ENCODE data around the gene UGGT2. TPM values are rescaled to one million over a fixed set of nuclear protein-coding genes. Genes with fewer than 3 reads are reported as not detected.

UGGT2 gene
- total and polyA plus RNA-seq, 9 of the 15 experiments (the other 6 are each of a cell fraction or from before 2014, with no cell fraction given): 3.5 to 24.5 (median 18.3) TPM

DNA sequence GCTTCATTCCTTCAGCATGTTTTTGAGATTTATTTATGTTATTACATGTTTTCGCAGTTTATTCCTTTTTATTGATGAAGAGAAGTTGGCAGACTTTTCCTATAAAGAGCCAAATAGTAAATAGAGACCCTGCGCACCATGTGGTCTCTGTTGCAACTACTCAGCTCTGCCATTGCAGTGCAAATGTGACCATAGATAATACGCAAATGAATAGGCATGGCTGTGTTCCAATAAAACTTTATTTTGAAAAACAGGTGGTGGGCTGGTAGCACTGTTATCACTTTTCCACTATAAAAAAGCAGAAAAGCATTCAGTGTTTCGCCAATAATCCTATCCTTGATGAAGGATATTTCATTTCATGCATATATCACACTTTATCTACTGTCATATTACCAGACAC lies 281.3 kb downstream of the UGGT2 start:
- no peak for FAIRE-seq
- ChIA-PET POLR2A (interaction anchor here (0.9 kb wide), 1 partner anchor 24 kb away, joined by 3 read pairs; no protein-coding TSS in a partner anchor), CTCF (ENCODE audit: low intra/inter-chr PET ratio) (no interaction called here)
- Histone ChIP-seq H3K27me3 (ENCODE audit: control insufficient read depth in 2 of 2, insufficient read depth in 2 of 2, low read length in 2 of 2) (no peaks in the 10 kb centered on the region), H3K36me3 (ENCODE audit: control insufficient read depth, insufficient read depth, low read length) (0 out of 3 replicates have a peak, but pooled peaks cover 6% of the 10 kb centered on the region), H3K9me1 (ENCODE audit: control insufficient read depth, insufficient read depth, low read length) (no peaks in the 10 kb centered on the region), H3K4me1 (replicated peaks in 1 of 2; ENCODE audit: control insufficient read depth in 2 of 2, insufficient read depth in 2 of 2, low read length in 2 of 2) (no peaks in the 10 kb centered on the region), H3K79me2 (ENCODE audit: control insufficient read depth, insufficient read depth, low read length) (no peaks in the 10 kb centered on the region), H4K20me1 (replicated peaks; ENCODE audit: control insufficient read depth, insufficient read depth, low read length) (no peaks in the 10 kb centered on the region), H3K4me2 (ENCODE audit: insufficient read depth, low read length) (no peak overlapping the region), H3K4me3 (no peak overlapping the region), H3K9ac (ENCODE audit: insufficient read depth in 1 of 2, low read depth in 2 of 2, low read length in 2 of 2) (no peak overlapping the region), H2AFZ (ENCODE audit: low read depth, low read length) (no peak overlapping the region), H3K27ac (ENCODE audit: extremely low read depth, low read depth, low read length) (no peak overlapping the region), H3K9me3 (replicated peaks; ENCODE audit: control insufficient read depth, insufficient read depth, low read depth, low read length) (no peaks in the 10 kb centered on the region)
- intact Hi-C loops (cut with micrococcal nuclease) (no loop called here), in situ Hi-C loops (cut with MboI) (no loop called here)
- no TSS peak for BruUV-seq (replicated peaks)
- ATAC-seq: no peak
- 93% methylated on average over 4 of the region's 4 CpGs for WGBS (ENCODE audit: insufficient coverage, low coverage, missing lambda C conversion rate)
- peak; percentile 80 for TF ChIP-seq ZBTB40 (IDR thresholded peaks at IDR 0.05)
- no peak for TF ChIP-seq ZBTB40 (CRISPR knock-in tag; IDR thresholded peaks at IDR 0.05)
- TF ChIP-seq TCF7 (IDR thresholded peaks at IDR 0.05; ENCODE audit: borderline replicate concordance): no peak
- TF ChIP-seq ZNF644 (tag; IDR thresholded peaks at IDR 0.05; ENCODE audit: low read depth): no peak
- no peak for TF ChIP-seq FUS (optimal IDR thresholded peaks at IDR 0.05; ENCODE audit: low read depth, low read length)
- TF ChIP-seq CCNT2 (IDR thresholded peaks at IDR 0.05; ENCODE audit: borderline replicate concordance, extremely low read depth, insufficient read length, low read depth, low read length): no peak
- no peak for TF ChIP-seq FOXK1 (CRISPR knock-in tag; IDR thresholded peaks at IDR 0.05; ENCODE audit: borderline replicate concordance)
- TF ChIP-seq BHLHE40 (IDR thresholded peaks at IDR 0.05; ENCODE audit: low read length): no peak
- no peak for TF ChIP-seq ATF4 (CRISPR knock-in tag; IDR thresholded peaks at IDR 0.05)
- DNase-seq (ENCODE audit: extremely low read depth in 1 of 4, low spot score in 3 of 4): no peak
